Uterus (tissue), 4 donors: ENCODE measurements around the gene KLF17. TPM values are rescaled to one million over a fixed set of nuclear protein-coding genes. Genes with fewer than 3 reads are reported as not detected.

ENCODE experiments used
- DNase-seq, 2 donors: peaks; one replicate each; pipeline ENCODE4 v3.0.0-alpha.2; 2019 to 2020
- H3K27ac ChIP-seq, 2 donors: fragments of 200-600 bp; sonication (generic); 1 replicate in 1 of 2; 2 replicates in 1 of 2; pipeline ENCODE4 v1.5.1; 2016 to 2018
- H3K27me3 ChIP-seq, 2 donors: fragments of 200-600 bp; sonication (generic); one replicate each; pipeline ENCODE4 v1.5.1; 2018 to 2019; ENCODE audit warnings: control low read depth in 1 of 2
- H3K36me3 ChIP-seq, 2 donors: fragments of 200-600 bp; sonication (generic); one replicate each; pipeline ENCODE4 v1.5.1; 2019; ENCODE audit warnings: control low read depth in 1 of 2
- H3K4me1 ChIP-seq, 2 donors: fragments of 200-600 bp; sonication (generic); one replicate each; pipeline ENCODE4 v1.5.1; 2018 to 2019; ENCODE audit warnings: control low read depth in 1 of 2
- H3K4me3 ChIP-seq, 2 donors: fragments of 200-600 bp; sonication (generic); 1 replicate in 1 of 2; 2 replicates in 1 of 2; pipeline ENCODE4 v1.5.1; 2018 to 2019; ENCODE audit warnings: mild to moderate bottlenecking in 1 of 2
- H3K9me3 ChIP-seq, 2 donors: fragments of 200-600 bp; sonication (generic); one replicate each; pipeline ENCODE4 v1.5.1; 2019; ENCODE audit warnings: control low read depth in 1 of 2
- CTCF ChIP-seq, 4 experiments: fragments of 200-600 bp in 2 of 4; fragments of 450-650 bp in 2 of 4; sonication (generic) in 2 of 4; IDR thresholded peaks; one replicate each; pipeline ENCODE4 v1.5.1; 2016 to 2019; ENCODE audit warnings: antibody characterized with exemption in 4 of 4, mild to moderate bottlenecking in 2 of 4, moderate library complexity in 1 of 4
- POLR2A ChIP-seq, 2 donors: fragments of 450-650 bp; IDR thresholded peaks; one replicate each; pipeline ENCODE4 v1.6.1; 2016; ENCODE audit warnings: antibody characterized with exemption in 2 of 2, mild to moderate bottlenecking in 1 of 2, moderate library complexity in 1 of 2
- intact Hi-C: fragments of 100-400 bp; cut with DNase I; formaldehyde crosslinking; loops from one replicate; pipeline ENCODE4 v1.15.1; 2023; ENCODE audit warnings: low total_unique reads
- small RNA-seq: library from RNA; depleted of rRNA; stranded (forward); fragments of <200 nt; gene quantifications from one replicate; pipeline ENCODE3, GENCODE V24; 2016
- total RNA-seq, 4 donors: library from RNA; depleted of rRNA in 3 of 4; stranded (reverse); fragments of >200 nt in 3 of 4; gene quantifications; one replicate each; pipeline versions ENCODE4 v1.1.0 to v1.2.4, GENCODE V29; 2014 to 2023
- donor health status: DM: yes; HTN: yes; CAD: no.

KLF17 gene
- total RNA-seq, 4 donors from 2014 or later: 0.26 to 1.9 (median 0.58) TPM; not detected in 1

- H3K4me1 ChIP-seq: no peaks in the 10 kb centered on the region
- intact Hi-C loops: no loop called here
- TF ChIP-seq POLR2A (IDR thresholded peaks at IDR 0.05) (no peak), CTCF (IDR thresholded peaks at IDR 0.05) (no peak)
- no peak overlapping the region for H3K4me3 ChIP-seq
- no peaks in the 10 kb centered on the region for H3K9me3 ChIP-seq
- no peaks in the 10 kb centered on the region for H3K27me3 ChIP-seq
- no peak overlapping the region for H3K27ac ChIP-seq
- H3K36me3 ChIP-seq: no peaks in the 10 kb centered on the region
- no peak for DNase-seq
Observed at GRCh38 chr1:44161546-44161945, 42.9 kb downstream of the KLF17 start.

GRCh38 chr1:44168520-44169098 is 50.0 kb downstream of the KLF17 start:
- intact Hi-C loops: no loop called here
- no peak for DNase-seq
- Histone ChIP-seq H3K36me3 (no peaks in the 10 kb centered on the region), H3K9me3 (no peaks in the 10 kb centered on the region), H3K27me3 (no peaks in the 10 kb centered on the region), H3K4me3 (no peak overlapping the region), H3K27ac (no peak overlapping the region), H3K4me1 (no peaks in the 10 kb centered on the region)
- TF ChIP-seq POLR2A (IDR thresholded peaks at IDR 0.05): no peak
- no peak for TF ChIP-seq CTCF (IDR thresholded peaks at IDR 0.05)

GRCh38 chr1:44170281-44170823 is 51.7 kb downstream of the KLF17 start:
- intact Hi-C loops: no loop called here
- H3K36me3 ChIP-seq: no peaks in the 10 kb centered on the region
- TF ChIP-seq POLR2A (IDR thresholded peaks at IDR 0.05): no peak
- no peak for TF ChIP-seq CTCF (IDR thresholded peaks at IDR 0.05)
- H3K27me3 ChIP-seq: no peaks in the 10 kb centered on the region
- no peak overlapping the region for H3K4me3 ChIP-seq
- H3K9me3 ChIP-seq: no peaks in the 10 kb centered on the region
- no peak overlapping the region for H3K27ac ChIP-seq
- no peak for DNase-seq
- H3K4me1 ChIP-seq: no peaks in the 10 kb centered on the region

GRCh38 chr1:44174630-44175029 is 56.0 kb downstream of the KLF17 start:
- TF ChIP-seq CTCF (IDR thresholded peaks at IDR 0.05): no peak
- no peak for TF ChIP-seq POLR2A (IDR thresholded peaks at IDR 0.05)
- Histone ChIP-seq H3K27me3 (no peaks in the 10 kb centered on the region), H3K4me1 (no peaks in the 10 kb centered on the region), H3K36me3 (no peaks in the 10 kb centered on the region), H3K9me3 (no peaks in the 10 kb centered on the region), H3K27ac (no peak overlapping the region), H3K4me3 (no peak overlapping the region)
- intact Hi-C loops: no loop called here
- DNase-seq: no peak

Small RNA genes lying within 50 kb of the gene (small RNA-seq; reads per million reads assigned to genes)
- gene AL035417.1: not detected
- gene OOSP1P1: not detected
- not detected for gene RF00019
- gene RN7SL479P: not detected

Other genes with a start within 250 kb of the KLF17 start
- 1 to 10 TPM in 2 of 4 donors, under 1 TPM in 1, not detected in 1; 0.48 to 2.7 (median 1.3) TPM for gene ARTN, start 185.0 kb upstream of the KLF17 start, total RNA-seq
- 10 to 100 TPM in 3 of 4 donors, 1 to 10 TPM in 1; 6.9 to 26.7 (median 18.0) TPM for gene IPO13, start 171.9 kb upstream of the KLF17 start, total RNA-seq
- gene DPH2, start 148.8 kb upstream of the KLF17 start, total RNA-seq: 10 to 100 TPM in 2 of 4 donors, 1 to 10 TPM in 2; 5.1 to 18.5 (median 12.3) TPM
- 100 to 1,000 TPM in 1 of 4 donors, 10 to 100 TPM in 3; 49.6 to 183 (median 65.4) TPM for gene ATP6V0B, start 143.9 kb upstream of the KLF17 start, total RNA-seq
- 10 to 100 TPM in 2 of 4 donors, 1 to 10 TPM in 2; 2.3 to 45.8 (median 18.5) TPM for gene B4GALT2, start 139.6 kb upstream of the KLF17 start, total RNA-seq
- gene CCDC24, start 127.2 kb upstream of the KLF17 start, total RNA-seq: 10 to 100 TPM in 1 of 4 donors, 1 to 10 TPM in 2, not detected in 1; 3.1 to 10.6 (median 7.0) TPM
- gene SLC6A9, start 87.4 kb upstream of the KLF17 start, total RNA-seq: 10 to 100 TPM in 2 of 4 donors, 1 to 10 TPM in 2; 4.6 to 30.9 (median 17.4) TPM
- not detected for gene KLF18, start 22.8 kb downstream of the KLF17 start, total RNA-seq
- gene DMAP1, start 94.7 kb downstream of the KLF17 start, total RNA-seq: 10 to 100 TPM; 11.0 to 46.0 (median 25.3) TPM
- gene ERI3, start 236.4 kb downstream of the KLF17 start, total RNA-seq: 10 to 100 TPM in 3 of 4 donors, 1 to 10 TPM in 1; 9.5 to 58.2 (median 45.6) TPM